GM19025 (cell line): ENCODE results near the gene CAMTA1.

Source experiments
- ATAC-seq: cut with Tn5 transposase; IDR thresholded peaks from one replicate; pipeline ENCODE4 v1.9.1; 2021; ENCODE audit warnings: mild to moderate bottlenecking, low read depth, moderate library complexity; ENCODE audit not compliant: unreplicated experiment

Gene CAMTA1

GRCh38 chr1:6967431-6968111 lies 182.3 kb downstream of the CAMTA1 start:
- ATAC-seq: no peak

- no peak for ATAC-seq
Measured at GRCh38 chr1:6969106-6969505, 183.9 kb downstream of the CAMTA1 start.

GRCh38 chr1:6969762-6970161 lies 184.5 kb downstream of the CAMTA1 start:
- ATAC-seq: no peak

- no peak for ATAC-seq
Measured at GRCh38 chr1:6970221-6970620, 185.0 kb downstream of the CAMTA1 start.

GRCh38 chr1:6971048-6971447 lies 185.8 kb downstream of the CAMTA1 start:
- ATAC-seq: no peak

GRCh38 chr1:6971699-6972098 lies 186.4 kb downstream of the CAMTA1 start:
- ATAC-seq: no peak

- no peak for ATAC-seq
Measured at GRCh38 chr1:6972399-6972798, 187.1 kb downstream of the CAMTA1 start.

- no peak for ATAC-seq
Measured at GRCh38 chr1:6975331-6976043, 190.2 kb downstream of the CAMTA1 start.

GRCh38 chr1:6976044-6976375 lies 190.8 kb downstream of the CAMTA1 start:
- ATAC-seq: no peak

GRCh38 chr1:6979003-6979613 lies 193.9 kb downstream of the CAMTA1 start:
- ATAC-seq: no peak

- no peak for ATAC-seq
Measured at GRCh38 chr1:6981595-6981994, 196.3 kb downstream of the CAMTA1 start.

- no peak for ATAC-seq
Measured at GRCh38 chr1:6982443-6982842, 197.2 kb downstream of the CAMTA1 start.

- ATAC-seq: no peak
Measured at GRCh38 chr1:6982860-6983259, 197.6 kb downstream of the CAMTA1 start.

GRCh38 chr1:6984536-6984935 lies 199.3 kb downstream of the CAMTA1 start:
- ATAC-seq: no peak

- no peak for ATAC-seq
Measured at GRCh38 chr1:6984986-6985385, 199.7 kb downstream of the CAMTA1 start.

GRCh38 chr1:6985549-6986276 lies 200.5 kb downstream of the CAMTA1 start:
- ATAC-seq: no peak

- no peak for ATAC-seq
Measured at GRCh38 chr1:6986281-6986680, 201.0 kb downstream of the CAMTA1 start.

- ATAC-seq: no peak
Measured at GRCh38 chr1:6987940-6988339, 202.7 kb downstream of the CAMTA1 start.

GRCh38 chr1:6988796-6989195 lies 203.5 kb downstream of the CAMTA1 start:
- no peak for ATAC-seq

- no peak for ATAC-seq
Measured at GRCh38 chr1:6989212-6990159, 204.2 kb downstream of the CAMTA1 start.
